Panc1 (cell line): Measurements from ENCODE around the gene HOXA2. TPM values are rescaled to one million over a fixed set of nuclear protein-coding genes. Genes with fewer than 3 reads are reported as not detected.

ENCODE experiments used
- ATAC-seq: fragments of 200-7000 bp; cut with Tn5 transposase; 2 replicates; pipeline ENCODE4 v1.9.1; 2020; ENCODE audit warnings: mild to moderate bottlenecking, moderate library complexity
- BruUV-seq: library from RNA; stranded (reverse); fragments of 400-500 nt; replicated peaks from 2 replicates; lab custom pipeline; 2021; lab: Mats Ljungman, UMichigan
- CTCF ChIA-PET: fragments of 300-600 bp; sonication (Branson Sonifier 250); formaldehyde crosslinking; loops from one replicate; lab custom pipeline; 2022; ENCODE audit warnings: antibody characterized with exemption; lab: Charles Lee
- POLR2A ChIA-PET: fragments of 300-600 bp; sonication (Branson Sonifier 250); formaldehyde crosslinking; loops from one replicate; lab custom pipeline; 2022; ENCODE audit warnings: antibody characterized with exemption; lab: Charles Lee
- DNase-seq: peaks from one replicate; pipeline ENCODE4 v3.0.0-alpha.2; 2010; ENCODE audit warnings: low read depth, low spot score
- H3K27ac ChIP-seq: 2 replicates; pipeline ENCODE4 v1.5.1; 2011; ENCODE audit warnings: mild to moderate bottlenecking, low read length, inconsistent platforms
- H3K27me3 ChIP-seq: fragments of 200-500 bp; sonication (Bioruptor generic); 2 replicates; pipeline ENCODE4 v1.6.0; 2014; ENCODE audit warnings: low read length, inconsistent platforms; ENCODE audit not compliant: control insufficient read depth, insufficient read depth
- H3K36me3 ChIP-seq: fragments of 200-500 bp; sonication (Bioruptor generic); 2 replicates; pipeline ENCODE4 v1.5.1; 2014; ENCODE audit warnings: inconsistent platforms, mild to moderate bottlenecking, low read length, moderate library complexity; ENCODE audit not compliant: control insufficient read depth, insufficient read depth
- H3K4me1 ChIP-seq: 2 replicates; pipeline ENCODE4 v1.5.1; 2011; ENCODE audit warnings: inconsistent platforms, mild to moderate bottlenecking, low read length, moderate library complexity; ENCODE audit not compliant: control insufficient read depth, insufficient read depth
- H3K4me3 ChIP-seq, 2 experiments: 2 replicates each; pipeline ENCODE4 v1.5.1; 2011 to 2012; ENCODE audit warnings: low read depth in 2 of 2, low read length in 2 of 2, mild to moderate bottlenecking in 2 of 2, inconsistent platforms in 1 of 2, moderate library complexity in 1 of 2
- H3K9me3 ChIP-seq: fragments of 200-500 bp; sonication (Bioruptor generic); 2 replicates; pipeline ENCODE4 v1.5.1; 2014; ENCODE audit warnings: low read depth, mild to moderate bottlenecking, inconsistent platforms, low read length, moderate library complexity; ENCODE audit not compliant: control insufficient read depth, insufficient read depth
- POLR2AphosphoS5 ChIP-seq: IDR thresholded peaks from 2 replicates; pipeline ENCODE4 v1.6.1; 2012; ENCODE audit warnings: mild to moderate bottlenecking, low read depth, low read length, moderate library complexity
- REST ChIP-seq, 2 experiments: IDR thresholded peaks; 2 replicates each; pipeline ENCODE4 v1.6.1; 2011 to 2012; ENCODE audit warnings: low read depth in 2 of 2, control low read depth in 1 of 2, low read length in 1 of 2, mild to moderate bottlenecking in 1 of 2, moderate library complexity in 1 of 2; ENCODE audit not compliant: insufficient read depth in 1 of 2
- SIN3A ChIP-seq: IDR thresholded peaks from 2 replicates; pipeline ENCODE4 v1.6.1; 2012; ENCODE audit warnings: low read depth, mild to moderate bottlenecking, low read length, moderate library complexity, borderline replicate concordance; ENCODE audit not compliant: insufficient read depth
- TCF7L2 ChIP-seq: IDR thresholded peaks from 2 replicates; pipeline ENCODE4 v1.6.1; 2011; ENCODE audit warnings: mild to moderate bottlenecking, low read depth, low read length, inconsistent platforms
- in situ Hi-C: cut with HindIII; loops from 2 replicates; pipeline ENCODE4 v1.10.0; 2016; ENCODE audit warnings: low sequenced_read_pairs, low pct_unique_long_range_greater_than_20kb
- intact Hi-C: fragments of 100-400 bp; cut with micrococcal nuclease; formaldehyde crosslinking; loops from one replicate; pipeline ENCODE4 v1.10.0; 2022; ENCODE audit not compliant: unreplicated experiment
- total RNA-seq: library from RNA; stranded (reverse); gene quantifications from one replicate; pipeline ENCODE4 v1.2.1, GENCODE V29; 2021; ENCODE audit not compliant: unreplicated experiment
- TF ChIP-seq, protein P1 (sequence below): fragments of 450-650 bp; IDR thresholded peaks from 2 replicates; pipeline ENCODE4 v1.5.1; 2017; ENCODE audit warnings: mild to moderate bottlenecking

HOXA2 gene
- total RNA-seq, 1 experiment from 2014 or later, result 2.9 TPM

GRCh38 chr7:27130540-27131389 lies 28.3 kb upstream of the HOXA2 start, which contains the start of gene HOXA4:
Gene HOXA4 (minus strand): TSS chr7:27130757. CDS start chr7:27130733, 24 bp downstream.
- no peaks in the 10 kb centered on the region for H3K9me3 ChIP-seq
- H3K4me1 ChIP-seq, result peaks cover 75% of the 10 kb centered on the region
- POLR2A ChIA-PET, result interaction anchor here (0.6 kb wide), 1 partner anchor 33 kb away, joined by 5 read pairs; no protein-coding TSS in a partner anchor
- no peaks in the 10 kb centered on the region for H3K36me3 ChIP-seq
- no peaks in the 10 kb centered on the region for H3K27me3 ChIP-seq
- CTCF ChIA-PET, result no interaction called here
- TF ChIP-seq TCF7L2 (no peak), POLR2AphosphoS5 (no peak), REST (IDR thresholded peaks at IDR 0.05; ENCODE audit: insufficient read depth in 1 of 2, low read depth in 2 of 2, low read length in 1 of 2) (no peak), SIN3A (no peak)
- TF ChIP-seq, protein P1, sequence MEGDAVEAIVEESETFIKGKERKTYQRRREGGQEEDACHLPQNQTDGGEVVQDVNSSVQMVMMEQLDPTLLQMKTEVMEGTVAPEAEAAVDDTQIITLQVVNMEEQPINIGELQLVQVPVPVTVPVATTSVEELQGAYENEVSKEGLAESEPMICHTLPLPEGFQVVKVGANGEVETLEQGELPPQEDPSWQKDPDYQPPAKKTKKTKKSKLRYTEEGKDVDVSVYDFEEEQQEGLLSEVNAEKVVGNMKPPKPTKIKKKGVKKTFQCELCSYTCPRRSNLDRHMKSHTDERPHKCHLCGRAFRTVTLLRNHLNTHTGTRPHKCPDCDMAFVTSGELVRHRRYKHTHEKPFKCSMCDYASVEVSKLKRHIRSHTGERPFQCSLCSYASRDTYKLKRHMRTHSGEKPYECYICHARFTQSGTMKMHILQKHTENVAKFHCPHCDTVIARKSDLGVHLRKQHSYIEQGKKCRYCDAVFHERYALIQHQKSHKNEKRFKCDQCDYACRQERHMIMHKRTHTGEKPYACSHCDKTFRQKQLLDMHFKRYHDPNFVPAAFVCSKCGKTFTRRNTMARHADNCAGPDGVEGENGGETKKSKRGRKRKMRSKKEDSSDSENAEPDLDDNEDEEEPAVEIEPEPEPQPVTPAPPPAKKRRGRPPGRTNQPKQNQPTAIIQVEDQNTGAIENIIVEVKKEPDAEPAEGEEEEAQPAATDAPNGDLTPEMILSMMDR, result no peak
- in situ Hi-C loops (no loop called here), intact Hi-C loops (no loop called here)
- BruUV-seq, result no TSS peak
- no peak within 1 kb of the TSS for H3K4me3 ChIP-seq
- H3K27ac ChIP-seq, result peak within 1 kb of the TSS; percentile 98
- ATAC-seq (no peak), DNase-seq (no peak)

DNA sequence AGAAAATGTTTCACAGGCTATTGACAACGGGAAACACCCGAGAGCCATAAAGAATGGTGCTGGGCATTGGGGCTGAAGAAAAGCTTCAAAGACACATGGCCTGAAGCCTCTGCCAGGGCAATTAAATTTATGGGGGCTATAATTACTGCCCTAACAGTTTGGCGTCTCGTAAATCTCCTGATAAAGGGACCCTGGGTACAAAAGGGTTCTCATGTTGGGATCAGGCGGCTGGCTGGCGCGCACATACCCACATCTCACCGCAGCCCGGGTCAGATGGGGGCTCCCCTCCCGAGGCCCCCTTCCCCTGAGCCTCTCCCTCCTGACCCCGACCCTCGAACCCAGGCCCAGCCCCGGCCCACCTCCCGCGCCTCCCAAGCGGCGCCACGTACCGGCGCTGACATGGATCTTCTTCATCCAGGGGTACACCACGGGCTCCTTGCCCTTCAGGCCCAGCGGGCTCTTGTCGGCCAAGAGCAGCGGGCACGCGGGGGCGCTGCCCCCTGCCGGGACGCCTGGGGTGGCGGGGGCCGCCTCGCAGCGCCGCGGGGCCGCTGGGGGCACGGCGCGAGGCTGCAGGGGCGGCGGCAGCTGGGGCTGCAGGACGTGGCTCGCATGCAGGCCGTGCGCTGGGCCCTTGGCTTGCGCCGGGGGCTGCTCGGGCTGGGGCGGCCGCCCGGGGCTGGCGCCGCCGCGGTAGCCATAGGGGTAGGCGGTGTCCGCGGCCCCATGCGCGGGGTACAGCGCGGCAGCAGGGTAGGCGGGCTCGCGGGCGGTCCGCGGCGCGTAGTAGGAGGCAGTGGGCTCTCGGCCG lies 27.5 kb upstream of the HOXA2 start:
- ChIA-PET CTCF (no interaction called here), POLR2A (no interaction called here)
- no peak overlapping the region for H3K4me3 ChIP-seq
- H3K9me3 ChIP-seq, result no peaks in the 10 kb centered on the region
- intact Hi-C loops, result no loop called here
- TF ChIP-seq POLR2AphosphoS5 (no peak), SIN3A (no peak), REST (IDR thresholded peaks at IDR 0.05; ENCODE audit: insufficient read depth in 1 of 2, low read depth in 2 of 2, low read length in 1 of 2) (no peak), TCF7L2 (no peak)
- TF ChIP-seq, protein P1, result no peak
- no TSS peak for BruUV-seq
- ATAC-seq (no peak), DNase-seq (no peak)
- H3K4me1 ChIP-seq, result peaks cover 74% of the 10 kb centered on the region
- in situ Hi-C loops, result no loop called here
- H3K36me3 ChIP-seq, result no peaks in the 10 kb centered on the region
- H3K27me3 ChIP-seq, result no peaks in the 10 kb centered on the region
- H3K27ac ChIP-seq, result no peak overlapping the region; the same call in 1 of the 2 replicates
